ENCODE results near the gene MRPL49. TPM values are rescaled to one million over a fixed set of nuclear protein-coding genes. Genes with fewer than 3 reads are reported as not detected.
"Not testable (repeated sequence)": the region's sequence is repeated elsewhere in the genome, so short reads cannot be mapped to it uniquely, and the experiment has no call there.

MRPL49 gene
- total RNA-seq, 2 donors from 2014 or later, result 73.6 to 89.8 TPM

GRCh38 chr11:65116370-65117205 lies 5.5 kb upstream of the MRPL49 start:
- peak; percentile 40 to 49 for ATAC-seq (replicated peaks in 1 of 2)
- Mint-ChIP-seq H3K27ac (peak overlapping the region; percentile 96), H3K9me3 (no peaks in the 10 kb centered on the region), H3K4me1 (ENCODE audit: low read depth) (peaks cover 75% of the 10 kb centered on the region), H3K27me3 (ENCODE audit: low read depth) (no peaks in the 10 kb centered on the region), H3K36me3 (ENCODE audit: insufficient read depth in 2 of 2) (peaks cover 13 to 26% of the 10 kb centered on the region in 2 donors), H3K4me3 (peak overlapping the region; percentile 88 to 89)
- DNase-seq, result peak; percentile 77 to 80

DNA sequence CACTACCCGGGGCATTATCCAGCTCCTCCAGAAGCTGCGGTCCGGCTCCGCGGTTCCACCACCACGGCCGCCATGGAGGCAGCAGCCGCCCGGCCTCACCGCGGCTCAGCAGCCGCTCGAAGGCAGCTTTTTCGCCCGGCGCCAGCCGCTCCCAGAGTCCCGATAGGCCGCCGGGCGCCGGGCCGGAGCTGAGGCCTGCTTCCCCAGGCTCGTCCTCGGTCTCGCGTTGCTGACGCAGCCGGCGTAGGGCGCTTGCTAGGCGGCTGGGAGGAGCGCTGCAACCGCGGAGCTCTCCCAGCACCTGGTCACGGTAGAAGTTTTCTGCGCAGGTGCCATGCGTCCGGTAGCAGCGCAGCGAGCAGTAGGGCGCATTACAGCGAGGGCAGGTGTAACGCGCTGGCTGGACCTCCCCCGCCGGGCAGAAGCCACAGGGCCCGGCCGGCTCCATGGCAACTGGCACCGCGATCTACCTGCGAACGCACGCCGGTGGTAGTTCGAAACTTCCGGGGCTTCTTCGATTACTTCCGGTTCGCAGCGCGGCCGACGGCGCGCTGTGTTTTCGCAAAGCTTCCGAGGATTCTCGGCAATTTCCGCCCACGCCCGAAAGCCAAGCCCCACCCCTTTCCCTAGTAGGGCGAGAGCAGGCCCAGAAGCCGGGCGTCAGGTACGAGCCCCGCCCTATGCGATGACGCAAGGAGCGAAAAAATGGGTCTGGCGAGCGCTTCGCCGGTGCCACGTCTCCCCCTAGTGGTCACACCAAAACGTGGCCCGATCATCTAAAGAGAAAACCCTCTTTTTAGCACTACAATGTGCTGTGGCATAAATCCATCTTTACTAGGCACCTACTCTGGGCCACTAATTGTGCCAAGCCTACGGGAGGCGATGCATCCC lies 4.7 kb upstream of the MRPL49 start, which contains the start of gene ZNHIT2:
Gene ZNHIT2, minus strand, starts transcription at position 496 of the 891 bp plus-strand sequence. Its CDS starts 48 bp downstream, at position 448.
- Mint-ChIP-seq H3K9me3 (no peaks in the 10 kb centered on the region), H3K4me3 (peak within 1 kb of the TSS; percentile 88 to 89), H3K27ac (peak within 1 kb of the TSS; percentile 96), H3K27me3 (ENCODE audit: low read depth) (no peaks in the 10 kb centered on the region), H3K4me1 (ENCODE audit: low read depth) (peaks cover 69% of the 10 kb centered on the region), H3K36me3 (ENCODE audit: insufficient read depth in 2 of 2) (peaks cover 18 to 33% of the 10 kb centered on the region in 2 donors)
- peak; percentile 100 for DNase-seq
- peak; percentile 62 to 63 for ATAC-seq (replicated peaks in 1 of 2)

DNA sequence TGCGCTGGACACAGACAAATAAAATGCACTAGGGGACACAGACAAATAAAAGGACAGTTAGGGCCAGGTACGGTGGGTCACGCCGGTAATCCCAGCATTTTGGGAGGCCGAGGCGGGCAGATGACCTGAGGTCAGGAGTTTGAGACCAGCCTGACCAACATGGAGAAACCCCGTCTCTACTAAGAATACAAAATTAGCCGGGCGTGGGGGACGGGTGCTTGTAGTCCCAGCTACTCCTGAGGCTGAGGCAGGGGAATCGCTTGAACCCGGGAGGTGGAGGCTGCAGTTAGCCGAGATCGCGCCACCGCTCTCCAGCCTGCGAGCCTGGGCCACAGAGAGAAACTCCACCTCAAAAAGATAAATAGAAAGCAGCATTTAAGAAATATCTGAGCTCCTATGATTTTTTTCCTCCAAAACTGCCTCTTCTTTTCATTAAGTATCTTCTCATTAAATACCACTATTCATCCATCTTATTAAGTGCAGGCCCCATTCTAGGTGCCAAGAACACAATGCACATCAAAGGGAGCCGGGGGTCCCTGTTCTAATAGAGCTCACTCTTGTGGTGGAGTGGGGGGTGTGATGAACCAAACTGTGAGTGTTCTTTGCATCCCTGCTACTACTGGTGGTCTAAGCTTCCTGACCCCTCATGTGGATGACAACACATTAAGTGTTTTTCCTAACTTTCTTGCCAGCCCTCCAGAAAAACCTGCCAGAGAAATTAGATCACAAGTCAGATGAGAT lies 3.9 kb upstream of the MRPL49 start:
- H3K4me3 Mint-ChIP-seq, result peak overlapping the region; percentile 88 to 89
- H3K4me1 Mint-ChIP-seq (ENCODE audit: low read depth), result peaks cover 70% of the 10 kb centered on the region
- no peaks in the 10 kb centered on the region for H3K9me3 Mint-ChIP-seq
- no peak for DNase-seq
- H3K36me3 Mint-ChIP-seq (ENCODE audit: insufficient read depth in 2 of 2), result peaks cover 18 to 33% of the 10 kb centered on the region in 2 donors
- H3K27ac Mint-ChIP-seq, result peak overlapping the region; percentile 88
- ATAC-seq (replicated peaks in 1 of 2), result no peak
- no peaks in the 10 kb centered on the region for H3K27me3 Mint-ChIP-seq (ENCODE audit: low read depth)

DNA sequence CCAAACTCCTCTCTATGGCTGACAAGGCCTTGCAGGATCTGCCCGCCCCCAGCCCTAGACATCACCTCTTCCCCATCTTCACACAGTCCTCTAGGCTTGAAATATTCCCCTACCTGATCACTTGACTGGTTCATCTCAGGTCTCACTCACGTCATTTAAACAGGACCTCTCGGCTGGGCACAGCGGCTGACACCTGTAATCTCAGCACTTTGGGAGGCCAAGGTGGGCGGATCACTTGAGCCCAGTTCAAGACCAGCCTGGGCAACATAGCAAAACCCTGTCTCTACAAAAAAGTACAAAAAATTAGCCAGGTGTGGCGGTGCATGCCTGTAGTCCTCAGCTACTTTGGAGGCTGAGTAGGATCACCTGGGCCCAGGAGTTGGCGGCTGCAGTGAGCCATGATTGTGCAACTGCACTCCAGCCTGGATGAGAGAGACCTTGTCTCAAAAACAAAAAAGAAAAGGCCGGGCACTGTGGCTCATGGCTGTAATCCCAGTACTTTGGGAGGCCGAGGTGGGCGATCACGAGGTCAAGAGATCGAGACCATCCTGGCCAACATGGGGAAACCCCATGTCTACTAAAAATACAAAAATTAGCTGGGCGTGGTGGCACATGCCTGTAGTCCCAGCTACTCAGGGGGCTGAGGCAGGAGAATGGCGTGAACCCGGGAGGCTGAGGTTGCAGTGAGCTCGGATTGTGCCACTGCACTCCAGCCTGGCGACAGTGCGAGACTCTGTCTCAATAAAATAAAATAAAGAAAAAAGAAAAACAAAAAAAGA lies 3.0 kb upstream of the MRPL49 start:
- Mint-ChIP-seq H3K27ac (peak overlapping the region; percentile 95), H3K4me3 (peak overlapping the region in 1 of 2 donors; percentile 7), H3K36me3 (ENCODE audit: insufficient read depth in 2 of 2) (peaks cover 18 to 33% of the 10 kb centered on the region in 2 donors), H3K4me1 (ENCODE audit: low read depth) (peaks cover 68% of the 10 kb centered on the region)
- H3K9me3 Mint-ChIP-seq; ATAC-seq (replicated peaks in 1 of 2); H3K27me3 Mint-ChIP-seq (ENCODE audit: low read depth); DNase-seq: not testable (repeated sequence)

- Mint-ChIP-seq H3K4me3 (no peak overlapping the region), H3K9me3 (no peaks in the 10 kb centered on the region), H3K4me1 (ENCODE audit: low read depth) (peaks cover 71% of the 10 kb centered on the region), H3K27me3 (ENCODE audit: low read depth) (no peaks in the 10 kb centered on the region), H3K36me3 (ENCODE audit: insufficient read depth in 2 of 2) (peaks cover 18 to 33% of the 10 kb centered on the region in 2 donors), H3K27ac (peak overlapping the region; percentile 95)
- DNase-seq (no peak), ATAC-seq (replicated peaks in 1 of 2) (no peak)
Observed at GRCh38 chr11:65119670-65119995, 2.5 kb upstream of the MRPL49 start.

DNA sequence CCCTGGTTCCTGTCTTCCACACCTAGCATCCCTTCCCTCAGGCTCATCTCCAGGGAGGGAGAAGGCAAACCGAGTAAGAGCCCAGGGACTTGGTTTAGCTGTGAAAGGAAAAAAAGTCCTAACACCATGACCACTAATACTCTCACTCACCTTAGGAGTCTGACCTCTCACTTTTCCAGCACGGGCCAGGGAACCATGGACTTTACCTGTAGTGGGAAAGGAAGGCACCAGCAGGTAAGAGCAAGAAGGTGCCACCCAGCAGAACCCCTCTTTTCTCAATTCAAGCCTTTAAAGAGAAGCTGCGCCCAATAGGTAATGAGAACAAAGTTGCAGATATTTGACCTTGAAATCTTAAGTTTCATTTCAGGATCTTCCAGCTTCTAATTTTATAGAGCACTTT lies 1.3 kb upstream of the MRPL49 start:
- peak overlapping the region; percentile 94 to 96 for H3K4me3 Mint-ChIP-seq
- H3K9me3 Mint-ChIP-seq, result no peaks in the 10 kb centered on the region
- no peaks in the 10 kb centered on the region for H3K27me3 Mint-ChIP-seq (ENCODE audit: low read depth)
- DNase-seq, result no peak
- H3K4me1 Mint-ChIP-seq (ENCODE audit: low read depth), result peaks cover 64% of the 10 kb centered on the region
- H3K36me3 Mint-ChIP-seq (ENCODE audit: insufficient read depth in 2 of 2), result peaks cover 18 to 40% of the 10 kb centered on the region in 2 donors
- no peak for ATAC-seq (replicated peaks in 1 of 2)
- H3K27ac Mint-ChIP-seq, result peak overlapping the region; percentile 95

- Mint-ChIP-seq H3K4me1 (ENCODE audit: low read depth) (peaks cover 58% of the 10 kb centered on the region), H3K36me3 (ENCODE audit: insufficient read depth in 2 of 2) (peaks cover 18 to 40% of the 10 kb centered on the region in 2 donors), H3K9me3 (no peaks in the 10 kb centered on the region), H3K27ac (peak overlapping the region; percentile 95), H3K27me3 (ENCODE audit: low read depth) (no peaks in the 10 kb centered on the region), H3K4me3 (peak overlapping the region; percentile 94 to 96)
- DNase-seq (peak; percentile 45 to 51), ATAC-seq (replicated peaks in 1 of 2) (no peak)
Observed at GRCh38 chr11:65121447-65121864, 665 bp upstream of the MRPL49 start.

DNA sequence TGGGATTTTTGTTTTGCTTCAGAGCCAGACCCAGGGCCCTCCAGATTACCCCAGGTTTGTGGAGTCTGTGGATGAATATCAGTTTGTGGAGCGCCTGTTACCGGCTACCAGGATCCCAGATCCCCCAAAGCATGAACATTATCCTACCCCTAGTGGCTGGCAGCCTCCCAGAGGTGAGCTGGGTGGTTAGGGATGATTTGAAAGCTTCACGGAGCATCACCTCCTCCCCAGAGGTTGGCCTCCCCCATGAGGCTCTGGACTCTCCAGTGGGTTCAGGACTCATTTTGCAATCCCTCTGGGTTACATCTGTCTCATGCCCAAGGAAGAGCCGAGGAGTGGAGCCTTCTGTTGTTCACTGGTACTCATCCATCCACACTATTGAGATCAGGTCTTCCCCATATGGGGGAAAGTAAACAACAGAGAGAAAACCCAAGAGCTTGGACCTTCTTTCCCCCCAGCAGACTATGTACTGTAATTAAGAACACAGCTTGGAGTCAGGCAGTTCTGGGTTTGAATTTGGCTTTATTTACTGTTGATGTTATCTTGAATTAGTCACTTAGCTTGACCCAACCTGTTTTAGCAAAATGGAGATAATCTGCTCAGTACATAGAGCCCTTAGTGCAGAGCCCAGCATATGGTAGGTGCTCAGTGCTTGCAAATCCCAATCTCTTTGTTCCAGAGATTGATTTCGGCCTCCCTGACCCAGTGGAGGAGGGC lies 2.5 kb downstream of the MRPL49 start:
- DNase-seq (no peak), ATAC-seq (replicated peaks in 1 of 2) (no peak)
- H3K36me3 Mint-ChIP-seq (ENCODE audit: insufficient read depth in 2 of 2), result peaks cover 15 to 30% of the 10 kb centered on the region in 2 donors
- H3K4me1 Mint-ChIP-seq (ENCODE audit: low read depth), result peaks cover 35% of the 10 kb centered on the region
- no peak overlapping the region for H3K27ac Mint-ChIP-seq
- H3K9me3 Mint-ChIP-seq, result no peaks in the 10 kb centered on the region
- no peaks in the 10 kb centered on the region for H3K27me3 Mint-ChIP-seq (ENCODE audit: low read depth)
- peak overlapping the region; percentile 29 to 59 for H3K4me3 Mint-ChIP-seq

GRCh38 chr11:65125197-65126056 lies 3.3 kb downstream of the MRPL49 start:
- DNase-seq, result no peak
- peaks cover 27% of the 10 kb centered on the region for H3K4me1 Mint-ChIP-seq (ENCODE audit: low read depth)
- no peaks in the 10 kb centered on the region for H3K9me3 Mint-ChIP-seq
- peaks cover 15 to 32% of the 10 kb centered on the region in 2 donors for H3K36me3 Mint-ChIP-seq (ENCODE audit: insufficient read depth in 2 of 2)
- H3K27ac Mint-ChIP-seq, result no peak overlapping the region
- ATAC-seq (replicated peaks in 1 of 2), result no peak
- no peaks in the 10 kb centered on the region for H3K27me3 Mint-ChIP-seq (ENCODE audit: low read depth)
- no peak overlapping the region for H3K4me3 Mint-ChIP-seq

DNA sequence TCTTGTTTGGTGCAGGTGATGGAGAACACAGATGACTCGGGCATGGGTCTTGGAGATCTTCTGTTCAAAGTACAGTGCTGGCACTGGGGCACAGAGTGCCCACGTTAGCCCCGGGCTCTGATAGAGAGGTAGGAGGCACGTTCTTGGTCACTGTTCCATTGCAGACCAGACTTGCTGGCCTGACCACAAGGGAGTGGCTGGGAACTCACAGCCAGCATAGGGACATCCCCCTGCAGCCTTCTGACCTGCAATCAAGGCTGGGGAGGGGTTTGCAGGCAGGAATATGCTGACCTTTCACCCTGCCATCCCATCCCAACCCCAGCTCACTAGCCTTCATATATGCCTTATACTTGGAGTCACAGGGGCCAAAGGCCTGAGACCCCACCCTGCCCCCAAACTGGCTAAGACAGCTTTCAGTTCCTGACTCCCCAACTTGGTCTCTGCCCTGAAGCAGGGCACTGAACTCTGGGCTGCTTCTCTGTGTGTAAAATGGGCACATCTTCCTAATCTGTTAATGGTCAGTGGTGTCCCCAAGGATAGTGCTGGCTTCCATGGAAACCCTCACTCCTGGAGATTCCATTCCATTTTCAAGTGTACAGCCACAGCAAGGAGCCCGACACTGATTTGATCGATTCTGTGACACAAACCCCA lies 4.6 kb downstream of the MRPL49 start:
- DNase-seq, result no peak
- Mint-ChIP-seq H3K27me3 (ENCODE audit: low read depth) (no peaks in the 10 kb centered on the region), H3K36me3 (ENCODE audit: insufficient read depth in 2 of 2) (peaks cover 6 to 23% of the 10 kb centered on the region in 2 donors), H3K4me3 (no peak overlapping the region), H3K27ac (no peak overlapping the region), H3K9me3 (no peaks in the 10 kb centered on the region), H3K4me1 (ENCODE audit: low read depth) (peaks cover 16% of the 10 kb centered on the region)
- ATAC-seq (replicated peaks in 1 of 2), result no peak
